SK-N-MC (cell line): ENCODE results near the gene DGKQ.

Source experiments
- EZH2 ChIP-seq: fragments of 200-600 bp; sonication (generic); IDR thresholded peaks from one replicate; pipeline ENCODE4 v1.6.1; 2017; ENCODE audit warnings: antibody characterized with exemption
- FOXP2 ChIP-seq: optimal IDR thresholded peaks from 2 replicates; pipeline ENCODE3; 2011; ENCODE audit warnings: mild to moderate bottlenecking, moderate library complexity; ENCODE audit not compliant: insufficient read depth; ENCODE audit errors: extremely low read length, control extremely low read depth
- POLR2AphosphoS5 ChIP-seq: IDR thresholded peaks from 2 replicates; pipeline ENCODE4 v1.6.1; 2012; ENCODE audit warnings: mild to moderate bottlenecking, low read depth, low read length, borderline replicate concordance

- TF ChIP-seq FOXP2 (no peak), EZH2 (no peak), POLR2AphosphoS5 (no peak)
Observed at GRCh38 chr4:1012034-1012739, 38.8 kb upstream of the DGKQ start.
